ELR (cell line): Measurements from ENCODE around the gene ZBTB46.
"Not testable (repeated sequence)": the region's sequence is repeated elsewhere in the genome, so short reads cannot be mapped to it uniquely, and the experiment has no call there.

Experiments used
- DNase-seq: peaks from one replicate; pipeline ENCODE4 v3.0.0-alpha.2; 2015; ENCODE audit warnings: low read depth

Gene ZBTB46, protein sequence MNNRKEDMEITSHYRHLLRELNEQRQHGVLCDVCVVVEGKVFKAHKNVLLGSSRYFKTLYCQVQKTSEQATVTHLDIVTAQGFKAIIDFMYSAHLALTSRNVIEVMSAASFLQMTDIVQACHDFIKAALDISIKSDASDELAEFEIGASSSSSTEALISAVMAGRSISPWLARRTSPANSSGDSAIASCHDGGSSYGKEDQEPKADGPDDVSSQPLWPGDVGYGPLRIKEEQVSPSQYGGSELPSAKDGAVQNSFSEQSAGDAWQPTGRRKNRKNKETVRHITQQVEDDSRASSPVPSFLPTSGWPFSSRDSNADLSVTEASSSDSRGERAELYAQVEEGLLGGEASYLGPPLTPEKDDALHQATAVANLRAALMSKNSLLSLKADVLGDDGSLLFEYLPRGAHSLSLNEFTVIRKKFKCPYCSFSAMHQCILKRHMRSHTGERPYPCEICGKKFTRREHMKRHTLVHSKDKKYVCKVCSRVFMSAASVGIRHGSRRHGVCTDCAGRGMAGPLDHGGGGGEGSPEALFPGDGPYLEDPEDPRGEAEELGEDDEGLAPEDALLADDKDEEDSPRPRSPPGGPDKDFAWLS

DNA sequence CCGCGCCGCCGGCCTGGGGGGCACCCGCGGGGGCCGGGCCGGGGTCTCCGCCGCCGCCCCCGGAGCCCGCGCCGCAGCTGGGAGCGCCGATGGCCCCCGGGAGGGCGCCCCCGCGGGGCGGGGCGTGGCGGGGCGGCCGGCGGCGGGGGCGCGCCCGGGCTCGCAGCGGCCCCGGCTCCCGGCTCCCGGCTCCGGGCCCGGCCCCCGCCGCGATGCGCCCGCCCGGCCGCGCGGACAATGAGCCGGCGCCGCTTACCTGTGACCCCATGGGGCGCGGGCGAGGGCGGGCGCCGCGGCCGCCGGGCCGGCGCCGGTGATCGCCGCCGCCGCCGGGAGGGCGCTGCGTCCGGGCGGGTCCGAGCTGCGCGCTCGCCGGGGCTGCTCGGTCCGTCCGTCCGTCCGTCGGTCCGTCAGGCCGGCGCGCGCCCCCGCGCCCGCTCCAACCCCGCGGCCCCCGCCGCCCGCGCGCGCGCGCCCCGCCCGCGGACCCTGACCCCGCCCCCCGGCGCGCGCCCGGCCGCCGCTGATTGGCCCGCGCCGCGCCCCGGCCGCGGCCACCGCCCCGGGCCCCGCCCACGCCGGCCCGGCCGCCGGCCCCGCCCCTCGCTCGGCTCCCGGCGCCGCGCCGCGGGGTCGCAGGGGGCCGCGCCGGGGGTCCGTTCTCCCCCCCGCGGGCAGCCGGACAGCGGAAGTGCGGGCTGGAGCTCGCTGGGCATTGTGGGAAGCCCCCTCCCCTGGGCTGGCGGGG is at the start of gene ZBTB46:
ZBTB46 (minus strand) TSS at position 424 of the 748 bp plus-strand sequence. CDS start 40,507 bp downstream, outside the sequence.
- peak; percentile 69 for DNase-seq

DNA sequence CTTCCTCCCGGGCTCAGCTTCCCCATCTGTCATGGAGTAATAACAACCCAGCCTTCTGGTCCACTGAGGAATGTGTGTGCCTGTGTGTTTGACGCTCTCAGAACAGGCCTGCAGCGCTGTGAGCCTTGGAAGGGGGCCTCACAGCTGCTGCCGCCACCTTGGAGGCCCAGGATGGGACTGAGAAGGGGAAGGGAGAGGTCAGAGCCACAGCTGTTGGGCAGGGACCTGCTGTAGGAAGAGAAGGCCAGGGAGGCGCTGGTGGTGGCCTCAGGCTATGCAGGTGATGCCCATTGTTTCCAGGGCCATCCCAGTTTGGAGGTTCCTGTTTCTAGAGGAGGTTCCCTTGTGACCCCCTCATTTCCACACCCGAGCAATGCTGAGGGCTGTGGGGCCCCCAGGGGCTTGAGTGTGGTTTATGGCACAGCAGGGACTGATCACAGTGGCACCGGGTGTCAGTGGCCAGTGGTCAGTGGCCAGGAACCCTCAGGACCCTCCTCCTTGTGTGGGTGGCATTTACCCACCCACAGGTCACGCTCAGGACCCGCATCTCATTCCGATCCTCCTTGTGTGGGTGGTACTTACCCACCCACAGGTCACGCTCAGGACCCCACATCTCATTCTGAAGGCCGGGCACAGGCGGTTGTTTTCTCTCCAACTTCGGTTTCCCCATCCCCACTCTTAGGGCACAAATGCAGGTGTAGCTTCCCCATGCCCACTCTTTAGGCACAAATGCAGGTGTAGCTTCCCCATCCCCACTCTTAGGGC is 48.0 kb upstream of the ZBTB46 start:
- no peak for DNase-seq

DNA sequence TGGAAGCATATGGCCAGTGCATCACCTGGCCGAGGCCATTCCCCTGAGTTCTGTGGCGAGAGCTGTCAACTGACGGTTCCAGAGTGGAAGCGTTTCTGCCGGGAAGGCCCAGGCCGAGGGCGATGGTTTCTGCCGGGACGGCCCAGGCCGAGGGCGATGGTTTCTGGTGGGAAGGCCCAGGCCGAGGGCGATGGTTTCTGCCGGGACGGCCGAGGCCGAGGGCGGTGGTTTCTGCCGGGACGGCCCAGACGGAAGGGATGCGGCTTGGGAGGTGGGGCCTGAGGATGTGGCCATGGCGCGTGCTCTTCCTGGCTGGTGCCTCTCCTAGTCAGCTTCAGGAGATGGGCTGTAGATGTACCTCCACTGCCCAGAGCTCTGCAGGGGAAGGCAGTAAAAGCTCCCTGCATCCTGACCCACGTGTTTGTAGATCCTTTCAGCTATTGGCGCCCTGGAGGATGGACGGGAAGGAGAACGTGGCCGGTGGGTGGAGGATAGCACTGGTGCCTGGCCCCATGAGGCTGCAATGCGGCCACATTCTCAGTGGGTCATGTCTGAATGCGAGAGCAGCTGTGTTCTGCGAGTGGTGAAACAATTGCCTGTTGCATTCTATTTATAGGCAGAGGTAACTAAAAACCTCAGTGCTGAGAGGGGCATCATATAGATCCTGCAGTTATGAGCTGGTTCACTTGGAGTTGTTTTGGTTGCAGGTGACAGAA is 46.8 kb upstream of the ZBTB46 start:
- no peak for DNase-seq

DNA sequence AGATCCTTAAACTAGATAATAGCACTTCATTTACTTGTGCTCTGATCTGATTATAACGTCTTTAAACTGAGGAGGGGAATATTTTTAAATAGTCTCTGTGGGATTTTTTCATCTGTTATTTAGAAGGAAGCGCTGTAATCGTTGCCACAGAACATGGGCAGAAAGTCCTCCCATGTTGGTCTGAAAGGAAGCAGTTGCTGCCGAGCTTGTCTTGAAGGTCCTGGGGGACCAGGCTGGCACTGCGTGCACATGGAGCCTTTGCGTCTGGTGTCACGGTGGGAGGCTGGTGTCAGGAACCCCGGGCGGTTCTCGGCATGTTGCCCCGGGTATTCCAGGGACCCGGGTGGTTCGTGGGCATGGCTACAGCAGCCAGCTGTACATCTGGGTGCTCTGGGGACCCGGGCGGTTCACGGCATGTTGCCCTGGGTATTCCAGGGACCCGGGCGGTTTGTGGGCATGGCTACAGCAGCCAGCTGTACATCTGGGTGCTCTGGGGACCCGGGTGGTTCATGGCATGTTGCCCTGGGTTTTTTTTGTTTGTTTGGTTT is 45.5 kb upstream of the ZBTB46 start:
- no peak for DNase-seq

DNA sequence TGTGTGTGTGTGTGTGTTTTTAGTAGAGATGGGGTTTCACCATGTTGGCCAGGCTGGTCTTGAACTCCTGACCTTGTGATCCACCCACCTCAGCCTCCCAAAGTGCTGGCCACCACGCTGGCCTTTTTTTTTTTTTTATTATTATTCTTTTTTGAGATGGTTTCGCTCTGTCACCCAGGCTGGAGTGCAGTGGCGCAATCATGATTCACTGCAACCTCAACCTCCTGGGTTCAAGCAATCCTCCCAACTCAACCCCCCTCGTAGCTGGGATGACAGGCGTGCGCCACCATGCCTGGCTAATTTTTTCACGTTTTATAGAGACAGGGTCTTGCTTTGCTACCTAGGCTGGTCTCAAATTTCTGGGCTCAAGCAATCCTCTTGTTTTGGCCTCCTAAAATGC is 43.2 kb upstream of the ZBTB46 start:
- not testable (repeated sequence) for DNase-seq

DNA sequence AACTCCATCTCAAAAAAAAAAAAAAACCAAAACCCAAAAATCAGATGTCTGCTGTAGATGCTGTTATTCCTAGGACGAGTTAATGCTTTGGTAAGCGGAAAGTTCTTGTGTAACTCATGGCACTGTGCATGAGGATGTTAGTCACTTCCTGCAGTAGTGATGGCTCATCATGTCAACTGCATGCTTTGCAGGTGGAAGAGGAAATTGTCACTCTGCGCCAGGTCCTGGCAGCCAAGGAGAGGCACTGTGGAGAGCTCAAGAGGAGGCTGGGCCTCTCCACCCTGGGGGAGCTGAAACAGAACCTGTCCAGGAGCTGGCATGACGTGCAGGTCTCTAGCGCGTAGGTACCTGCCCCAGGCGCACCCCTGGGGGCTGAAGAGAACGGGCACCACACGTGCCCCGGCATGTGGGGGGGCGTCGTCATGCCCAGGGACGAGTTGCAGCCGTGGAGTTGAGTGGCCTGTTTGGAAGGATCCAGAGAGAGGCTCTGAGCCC is 42.5 kb upstream of the ZBTB46 start:
- peak; percentile 97 for DNase-seq

DNA sequence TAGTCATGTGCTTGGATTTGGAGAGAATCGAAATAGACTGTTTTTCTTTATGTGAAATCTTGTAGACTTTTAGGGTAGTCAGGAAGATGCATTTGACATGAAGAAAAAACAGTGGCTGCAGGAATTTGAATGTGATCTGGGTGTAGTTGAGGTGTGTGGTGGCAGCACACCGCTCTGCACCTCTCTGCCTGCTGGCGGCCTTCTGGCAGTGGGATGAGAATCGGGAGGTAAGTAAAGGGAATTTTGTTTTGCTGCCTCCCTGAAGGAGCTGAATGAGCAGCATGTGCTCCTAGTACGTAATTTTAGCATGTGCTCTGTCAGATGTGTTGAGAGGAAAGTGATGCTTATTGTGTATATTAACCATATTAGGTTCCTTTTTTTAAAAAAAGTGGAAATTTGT is 37.2 kb upstream of the ZBTB46 start:
- no peak for DNase-seq

DNA sequence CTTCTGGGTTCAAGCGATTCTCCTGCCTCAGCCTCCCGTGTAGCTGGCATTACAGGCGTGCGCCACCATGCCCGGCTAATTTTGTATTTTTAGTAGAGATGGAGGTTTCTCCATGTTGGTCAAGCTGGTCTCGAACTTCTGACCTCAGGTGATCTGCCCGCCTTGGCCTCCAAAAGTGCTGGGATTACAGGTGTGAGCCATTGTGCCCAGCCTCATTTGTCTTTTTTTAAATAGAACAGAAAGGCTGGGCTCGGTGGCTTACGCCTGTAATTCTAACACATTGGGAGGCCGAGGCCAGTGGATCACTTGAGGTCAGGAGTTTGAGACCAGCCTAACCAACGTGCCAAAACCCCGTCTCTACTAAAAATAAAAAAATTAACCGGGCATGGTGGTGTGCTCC is 36.0 kb upstream of the ZBTB46 start:
- DNase-seq: not testable (repeated sequence)

DNA sequence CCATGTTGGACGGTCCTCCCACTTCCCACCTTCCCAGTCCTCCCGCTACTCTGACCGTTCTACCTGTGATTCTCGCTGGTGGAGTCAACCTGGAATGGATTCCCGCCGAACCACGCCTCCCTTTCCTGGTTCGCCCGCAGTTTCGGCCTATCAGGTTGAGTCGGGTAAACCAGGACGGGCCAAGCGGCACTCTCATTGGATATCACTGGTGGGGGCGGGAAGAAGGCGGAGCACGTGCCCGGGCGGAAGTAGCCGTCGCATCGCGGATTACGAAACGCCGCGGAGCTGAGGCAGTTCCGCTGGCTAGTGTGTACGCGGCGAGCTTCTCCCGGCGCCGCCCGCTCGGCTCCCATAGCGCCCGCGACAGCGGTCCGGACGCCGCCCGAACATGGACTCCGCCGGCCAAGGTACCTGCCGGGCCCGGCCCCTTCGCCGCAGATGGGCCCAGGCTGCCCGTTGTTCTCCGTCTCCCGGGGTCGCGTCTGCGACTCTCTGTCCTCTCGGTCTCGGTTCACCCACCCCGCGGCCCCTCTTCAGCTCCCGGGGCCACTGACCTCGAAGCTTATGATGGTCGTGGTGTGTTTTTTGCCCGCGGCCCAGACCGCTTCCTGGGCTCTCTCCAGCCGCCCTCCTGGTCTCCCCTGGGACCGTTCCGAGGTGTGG is 34.0 kb upstream of the ZBTB46 start, which contains the start of gene TPD52L2:
TPD52L2 (plus strand) TSS at position 293 of the 663 bp plus-strand sequence; CDS start at position 389, 96 bp downstream.
- DNase-seq: peak; percentile 100

DNA sequence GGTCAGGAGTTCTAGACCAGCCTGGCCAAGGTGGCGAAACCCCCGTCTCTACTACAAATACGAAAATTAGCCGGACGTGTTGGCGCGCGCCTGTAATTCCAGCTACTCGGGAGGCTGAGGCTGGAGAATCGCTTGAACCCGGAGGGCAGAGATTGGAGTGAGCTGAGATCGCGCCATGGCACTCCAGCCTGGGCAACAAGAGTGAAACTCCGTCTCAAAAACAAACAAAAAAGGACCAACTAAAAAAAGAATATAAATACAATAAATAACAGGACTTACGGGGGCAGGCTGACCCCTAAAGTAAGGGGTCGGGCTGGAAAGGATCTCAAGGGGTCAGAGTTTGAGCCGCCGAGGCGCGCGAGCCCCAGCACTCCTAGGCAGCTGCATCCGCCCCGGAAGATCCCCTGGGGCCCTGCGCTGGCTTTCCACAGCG is 33.5 kb upstream of the ZBTB46 start:
- DNase-seq: no peak

DNA sequence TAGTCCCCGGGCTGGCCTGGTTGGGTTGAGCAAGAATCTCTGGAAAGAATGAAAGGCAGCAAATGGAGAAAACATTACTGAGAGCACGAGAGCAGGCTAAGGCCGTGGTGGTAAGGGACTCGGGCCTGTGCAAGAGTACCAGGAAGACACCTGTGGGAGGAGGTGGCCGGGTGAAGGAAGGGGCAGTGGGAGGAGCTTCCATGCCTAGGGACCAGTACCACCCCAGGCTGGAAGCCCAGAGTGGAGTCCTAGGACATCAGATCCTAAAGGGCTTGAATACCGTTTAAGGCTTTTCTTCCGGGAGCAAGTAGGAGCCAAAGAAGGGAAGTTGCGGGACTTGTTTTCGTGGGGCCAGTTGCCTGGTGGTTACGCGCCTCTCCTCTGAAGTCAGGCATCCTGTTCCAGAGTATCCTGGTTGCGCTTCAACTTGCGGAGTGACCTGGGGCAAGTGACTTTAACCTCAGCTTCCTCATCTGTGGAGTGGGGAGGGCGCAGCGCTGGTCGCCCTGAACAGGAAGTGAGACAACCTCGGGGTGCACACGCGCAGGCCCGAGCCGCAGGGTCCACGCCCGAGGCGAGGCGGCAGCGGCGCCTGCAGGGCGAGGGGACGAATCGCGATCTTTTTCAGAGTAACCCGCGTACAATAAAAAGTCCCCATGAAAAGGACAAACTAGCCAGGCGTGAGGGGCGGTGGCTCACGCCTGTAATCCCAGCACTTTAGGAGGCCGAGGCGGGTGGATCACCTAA is 32.9 kb upstream of the ZBTB46 start:
- peak; percentile 92 for DNase-seq

DNA sequence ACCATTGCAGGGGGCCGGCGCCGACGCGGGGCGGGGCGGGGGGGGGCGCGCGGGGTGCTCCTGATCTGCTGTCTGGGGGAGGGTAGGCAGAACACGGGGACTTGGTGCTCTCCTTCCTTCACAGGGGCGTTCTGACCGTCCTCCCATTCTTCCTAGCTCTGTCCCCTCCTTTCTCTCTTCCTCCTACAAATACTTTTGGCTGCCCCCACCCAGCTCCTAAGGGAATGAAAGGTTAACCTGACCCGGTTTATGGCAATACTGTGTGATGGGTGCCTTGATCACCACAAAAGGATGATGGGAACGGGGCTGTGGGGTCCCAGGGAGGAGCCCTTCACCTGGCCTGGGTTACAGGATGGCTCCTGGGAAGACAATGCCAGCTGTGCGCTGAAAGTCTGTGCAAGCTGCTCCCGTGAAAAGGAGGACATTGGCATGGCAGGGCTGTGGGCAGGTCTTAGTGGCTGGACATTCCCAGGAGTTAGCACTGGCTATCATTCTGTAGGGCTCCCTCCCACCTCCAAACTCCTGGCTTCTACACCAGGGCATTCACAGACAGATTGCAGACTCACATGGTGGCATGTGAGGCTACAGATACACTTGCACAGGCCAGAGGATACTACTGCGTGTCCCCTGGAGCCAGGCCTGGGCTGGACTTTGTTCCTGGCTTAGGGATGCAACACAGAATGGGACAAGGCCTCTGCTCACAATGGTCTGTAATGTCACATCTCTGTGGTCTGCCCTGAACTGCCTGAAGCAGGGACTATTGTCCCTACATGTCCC is 32.1 kb upstream of the ZBTB46 start:
- DNase-seq: no peak

DNA sequence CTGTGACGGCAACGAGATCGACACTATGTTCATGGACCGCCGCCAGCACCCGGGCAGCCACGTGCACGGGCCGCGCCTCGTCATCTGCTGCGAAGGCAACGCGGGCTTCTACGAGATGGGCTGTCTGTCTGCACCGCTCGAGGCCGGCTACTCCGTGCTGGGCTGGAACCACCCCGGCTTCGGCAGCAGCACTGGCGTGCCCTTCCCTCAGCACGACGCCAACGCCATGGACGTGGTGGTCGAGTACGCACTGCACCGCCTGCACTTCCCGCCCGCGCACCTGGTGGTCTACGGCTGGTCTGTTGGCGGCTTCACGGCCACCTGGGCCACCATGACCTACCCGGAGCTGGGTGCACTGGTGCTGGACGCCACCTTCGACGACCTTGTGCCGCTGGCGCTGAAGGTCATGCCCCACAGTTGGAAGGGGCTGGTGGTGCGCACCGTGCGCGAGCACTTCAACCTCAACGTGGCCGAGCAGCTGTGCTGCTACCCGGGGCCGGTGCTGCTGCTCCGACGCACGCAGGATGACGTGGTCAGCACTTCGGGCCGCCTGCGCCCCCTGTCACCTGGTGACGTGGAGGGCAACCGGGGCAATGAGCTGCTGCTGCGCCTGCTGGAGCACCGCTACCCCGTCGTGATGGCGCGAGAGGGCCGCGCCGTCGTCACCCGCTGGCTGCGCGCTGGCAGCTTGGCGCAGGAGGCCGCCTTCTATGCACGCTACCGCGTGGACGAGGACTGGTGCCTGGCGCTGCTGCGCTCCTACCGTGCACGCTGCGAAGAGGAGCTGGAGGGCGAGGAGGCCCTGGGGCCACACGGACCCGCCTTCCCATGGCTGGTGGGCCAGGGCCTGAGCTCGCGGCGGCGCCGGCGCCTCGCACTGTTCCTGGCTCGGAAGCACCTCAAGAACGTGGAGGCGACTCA is 31.2 kb upstream of the ZBTB46 start:
- no peak for DNase-seq

DNA sequence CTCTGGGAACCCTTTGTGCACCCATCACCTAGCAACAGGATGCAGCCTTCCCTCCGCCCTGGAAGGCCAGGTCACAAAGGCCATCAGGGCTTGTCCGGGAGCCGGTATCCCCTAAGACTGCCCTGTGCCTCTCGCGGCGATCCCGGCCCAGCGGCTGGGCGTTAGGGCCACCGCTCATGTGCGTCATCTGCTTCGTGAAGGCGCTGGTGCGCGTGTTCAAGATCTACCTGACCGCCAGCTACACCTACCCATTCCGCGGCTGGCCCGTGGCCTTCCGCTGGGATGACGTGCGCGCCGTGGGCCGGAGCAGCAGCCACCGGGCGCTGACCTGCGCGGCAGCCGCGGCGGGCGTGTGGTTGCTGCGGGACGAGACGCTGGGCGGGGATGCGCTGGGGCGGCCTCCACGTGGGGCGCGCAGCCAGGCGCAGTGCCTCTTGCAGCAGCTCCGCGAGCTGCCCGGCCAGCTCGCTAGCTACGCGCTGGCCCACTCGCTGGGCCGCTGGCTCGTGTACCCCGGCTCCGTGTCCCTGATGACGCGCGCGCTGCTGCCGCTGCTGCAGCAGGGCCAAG is 30.4 kb upstream of the ZBTB46 start, which contains the start of gene ABHD16B:
ABHD16B (plus strand) TSS at position 134 of the 570 bp plus-strand sequence; CDS start at position 177, 43 bp downstream.
- no peak for DNase-seq

DNA sequence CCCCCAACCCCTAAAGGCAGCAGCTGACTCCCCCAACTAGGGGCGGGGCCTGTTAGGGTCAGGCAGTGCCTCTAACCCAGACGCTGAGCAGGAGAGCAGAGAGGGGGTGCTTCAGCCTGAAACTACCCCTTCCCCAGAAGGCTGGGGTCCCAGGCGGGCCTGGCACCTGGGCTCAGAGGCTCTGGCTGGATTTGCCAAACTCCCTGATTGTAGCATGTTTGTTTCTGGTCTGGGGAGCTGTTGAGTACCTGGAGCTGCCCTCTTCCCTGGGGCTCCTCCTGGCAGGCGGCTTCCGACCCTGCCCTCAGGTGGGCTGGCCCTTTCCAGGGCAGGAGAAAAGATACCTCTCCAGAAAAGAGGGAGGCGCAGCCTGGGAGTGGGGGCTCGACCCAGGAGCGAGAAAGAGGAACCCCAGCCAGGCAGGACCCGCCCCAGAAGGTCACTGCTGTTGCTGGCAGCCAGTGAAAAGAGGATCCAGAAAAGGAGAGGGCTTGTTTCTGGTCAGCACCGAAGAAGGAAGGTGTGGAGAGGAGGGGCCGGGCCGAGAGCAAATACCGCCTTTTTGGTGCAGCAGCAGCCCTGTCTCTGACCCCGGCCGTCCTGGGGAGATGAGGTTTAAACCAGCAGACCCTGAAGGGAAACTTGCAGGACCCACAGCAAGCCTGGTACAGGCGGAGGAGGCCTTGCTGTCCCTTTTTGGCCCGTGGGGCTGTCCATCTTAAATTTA is 29.4 kb upstream of the ZBTB46 start:
- DNase-seq: no peak

DNA sequence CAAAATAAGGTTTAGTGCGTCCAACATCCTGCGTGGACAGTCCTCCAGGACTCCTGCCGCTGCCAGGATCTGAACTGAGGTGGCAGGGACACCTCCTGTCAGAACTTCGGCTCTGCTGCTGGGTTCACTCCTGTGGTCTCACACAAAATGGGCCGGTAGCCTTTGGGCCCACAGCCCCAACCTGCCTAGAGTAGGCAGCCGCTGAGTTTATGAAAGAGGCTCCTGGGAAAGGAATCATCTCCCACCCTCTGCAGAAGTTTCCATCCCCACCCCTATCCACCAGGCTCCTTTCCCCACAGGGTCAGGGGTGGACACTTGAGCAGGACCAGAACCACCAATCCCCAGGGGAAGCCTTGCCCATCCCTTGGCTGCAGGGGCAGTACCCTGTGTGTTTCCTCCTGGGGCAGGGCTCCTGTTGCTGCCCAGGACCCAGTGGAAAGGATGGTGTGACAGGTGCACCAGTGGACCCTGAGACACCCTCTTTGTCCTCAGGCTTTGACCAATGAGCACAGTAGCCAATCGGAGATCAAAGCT is 28.2 kb upstream of the ZBTB46 start:
- no peak for DNase-seq
